ENCODE results near the gene DEFB131B.
"Not testable (repeated sequence)": the region's sequence is repeated elsewhere in the genome, so short reads cannot be mapped to it uniquely, and the experiment has no call there.

The DEFB131B gene

GRCh38 chr11:71878059-71878458 lies at the start of gene DEFB131B:
DEFB131B (plus strand) TSS chr11:71878453; CDS start chr11:71878453, 0 bp downstream.
- H3K9me2 ChIP-seq (replicated peaks; ENCODE audit: insufficient read depth, low read length); H3K27me3 ChIP-seq (replicated peaks; ENCODE audit: insufficient read depth, low read length); H3K4me1 ChIP-seq (ENCODE audit: low read length); H3K79me2 ChIP-seq (ENCODE audit: low read length); H3K27ac ChIP-seq (ENCODE audit: low read length); H3K4me2 ChIP-seq (ENCODE audit: low read depth, low read length); H3K9ac ChIP-seq (ENCODE audit: low read length); DNase-seq; H3K4me3 ChIP-seq (ENCODE audit: low read length); H3F3A ChIP-seq (ENCODE audit: insufficient read depth, low read length); H3K36me3 ChIP-seq (replicated peaks; ENCODE audit: insufficient read depth, low read length); H2AFZ ChIP-seq (ENCODE audit: low read length); H3K9me3 ChIP-seq (replicated peaks; ENCODE audit: insufficient read depth, low read length); H4K20me1 ChIP-seq (ENCODE audit: insufficient read depth, low read length): not testable (repeated sequence)

- not testable (repeated sequence) for H3K4me3 ChIP-seq (ENCODE audit: low read length); H3K9me3 ChIP-seq (replicated peaks; ENCODE audit: insufficient read depth, low read length); H3K4me2 ChIP-seq (ENCODE audit: low read depth, low read length); H3K9ac ChIP-seq (ENCODE audit: low read length); H3K79me2 ChIP-seq (ENCODE audit: low read length); H3K27me3 ChIP-seq (replicated peaks; ENCODE audit: insufficient read depth, low read length); H3K4me1 ChIP-seq (ENCODE audit: low read length); H3K9me2 ChIP-seq (replicated peaks; ENCODE audit: insufficient read depth, low read length); H2AFZ ChIP-seq (ENCODE audit: low read length); H3K36me3 ChIP-seq (replicated peaks; ENCODE audit: insufficient read depth, low read length); H3F3A ChIP-seq (ENCODE audit: insufficient read depth, low read length); H3K27ac ChIP-seq (ENCODE audit: low read length); H4K20me1 ChIP-seq (ENCODE audit: insufficient read depth, low read length); DNase-seq
These were observed 49.0 kb upstream of the DEFB131B start for GRCh38 chr11:71829247-71829646.

GRCh38 chr11:71829686-71830085 lies 48.6 kb upstream of the DEFB131B start:
- not testable (repeated sequence) for H3K9ac ChIP-seq (ENCODE audit: low read length); H3K27ac ChIP-seq (ENCODE audit: low read length); H2AFZ ChIP-seq (ENCODE audit: low read length); H3K27me3 ChIP-seq (replicated peaks; ENCODE audit: insufficient read depth, low read length); H3K9me2 ChIP-seq (replicated peaks; ENCODE audit: insufficient read depth, low read length); H3K4me2 ChIP-seq (ENCODE audit: low read depth, low read length); H3K4me3 ChIP-seq (ENCODE audit: low read length); H3K9me3 ChIP-seq (replicated peaks; ENCODE audit: insufficient read depth, low read length); H3F3A ChIP-seq (ENCODE audit: insufficient read depth, low read length); H3K79me2 ChIP-seq (ENCODE audit: low read length); H3K36me3 ChIP-seq (replicated peaks; ENCODE audit: insufficient read depth, low read length); H4K20me1 ChIP-seq (ENCODE audit: insufficient read depth, low read length); H3K4me1 ChIP-seq (ENCODE audit: low read length)
- peak; percentile 46 for DNase-seq

- H2AFZ ChIP-seq (ENCODE audit: low read length); H3K9me2 ChIP-seq (replicated peaks; ENCODE audit: insufficient read depth, low read length); H3K9me3 ChIP-seq (replicated peaks; ENCODE audit: insufficient read depth, low read length); H4K20me1 ChIP-seq (ENCODE audit: insufficient read depth, low read length); H3K27ac ChIP-seq (ENCODE audit: low read length); H3K4me2 ChIP-seq (ENCODE audit: low read depth, low read length); H3K4me3 ChIP-seq (ENCODE audit: low read length); H3F3A ChIP-seq (ENCODE audit: insufficient read depth, low read length); H3K4me1 ChIP-seq (ENCODE audit: low read length); H3K79me2 ChIP-seq (ENCODE audit: low read length); H3K36me3 ChIP-seq (replicated peaks; ENCODE audit: insufficient read depth, low read length); H3K27me3 ChIP-seq (replicated peaks; ENCODE audit: insufficient read depth, low read length); DNase-seq; H3K9ac ChIP-seq (ENCODE audit: low read length): not testable (repeated sequence)
These were observed 45.4 kb upstream of the DEFB131B start, which contains the start of gene DEFB108B for GRCh38 chr11:71832811-71833210. DEFB108B (plus strand) TSS chr11:71833200; CDS start chr11:71833200, 0 bp downstream.

- not testable (repeated sequence) for H3K9me3 ChIP-seq (replicated peaks; ENCODE audit: insufficient read depth, low read length); H3K36me3 ChIP-seq (replicated peaks; ENCODE audit: insufficient read depth, low read length); H3K27ac ChIP-seq (ENCODE audit: low read length); DNase-seq; H3K9me2 ChIP-seq (replicated peaks; ENCODE audit: insufficient read depth, low read length); H3K4me2 ChIP-seq (ENCODE audit: low read depth, low read length); H3K27me3 ChIP-seq (replicated peaks; ENCODE audit: insufficient read depth, low read length); H3K4me1 ChIP-seq (ENCODE audit: low read length); H3F3A ChIP-seq (ENCODE audit: insufficient read depth, low read length); H3K79me2 ChIP-seq (ENCODE audit: low read length); H4K20me1 ChIP-seq (ENCODE audit: insufficient read depth, low read length); H2AFZ ChIP-seq (ENCODE audit: low read length); H3K4me3 ChIP-seq (ENCODE audit: low read length); H3K9ac ChIP-seq (ENCODE audit: low read length)
These were observed 35.5 kb upstream of the DEFB131B start for GRCh38 chr11:71842720-71843119.

- not testable (repeated sequence) for H3K27me3 ChIP-seq (replicated peaks; ENCODE audit: insufficient read depth, low read length); H3K4me2 ChIP-seq (ENCODE audit: low read depth, low read length); H3K4me1 ChIP-seq (ENCODE audit: low read length); H3K9me3 ChIP-seq (replicated peaks; ENCODE audit: insufficient read depth, low read length); H3K36me3 ChIP-seq (replicated peaks; ENCODE audit: insufficient read depth, low read length); H3F3A ChIP-seq (ENCODE audit: insufficient read depth, low read length); H4K20me1 ChIP-seq (ENCODE audit: insufficient read depth, low read length); H3K9me2 ChIP-seq (replicated peaks; ENCODE audit: insufficient read depth, low read length); H2AFZ ChIP-seq (ENCODE audit: low read length); H3K9ac ChIP-seq (ENCODE audit: low read length); H3K4me3 ChIP-seq (ENCODE audit: low read length); DNase-seq; H3K79me2 ChIP-seq (ENCODE audit: low read length); H3K27ac ChIP-seq (ENCODE audit: low read length)
These were observed 34.9 kb upstream of the DEFB131B start for GRCh38 chr11:71843355-71843754.

All from MM.1S (cell line).